Measurements from ENCODE around the gene CLCA2. TPM values are rescaled to one million over a fixed set of nuclear protein-coding genes. Genes with fewer than 3 reads are reported as not detected.

Gene CLCA2
- total and polyA plus RNA-seq, 2 experiments from 2014 or later = not detected

DNA sequence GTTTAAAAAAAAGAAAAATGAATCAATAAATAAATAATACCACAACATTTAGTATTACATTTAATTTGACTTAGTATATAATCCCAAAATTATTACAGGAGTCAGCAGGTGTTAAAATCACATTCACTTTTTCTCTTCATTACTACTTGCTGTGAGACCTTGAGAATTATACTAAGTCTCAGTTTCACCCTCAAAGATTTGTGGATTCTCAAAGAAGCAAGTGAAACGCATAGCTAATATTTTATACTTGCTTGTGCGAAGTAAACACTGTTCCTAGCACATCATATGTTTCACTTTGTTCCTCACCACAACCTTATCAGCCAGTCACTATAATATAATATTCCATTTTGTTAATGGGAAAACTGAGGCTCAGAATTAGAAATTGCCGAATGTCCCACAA lies 48.8 kb downstream of the CLCA2 start:
- TF ChIP-seq EZH2phosphoT487 (IDR thresholded peaks at IDR 0.05; ENCODE audit: unreplicated experiment) (no peak), POLR2AphosphoS5 (IDR thresholded peaks at IDR 0.05; ENCODE audit: low read depth) (no peak), ZNF462 (CRISPR knock-in tag; IDR thresholded peaks at IDR 0.05) (no peak), EZH2 (IDR thresholded peaks at IDR 0.05; ENCODE audit: low read depth, unreplicated experiment) (no peak), REST (IDR thresholded peaks at IDR 0.05; ENCODE audit: unreplicated experiment) (no peak), ZNF114 (CRISPR knock-in tag; IDR thresholded peaks at IDR 0.05) (no peak), CREB1 (CRISPR knock-in tag; IDR thresholded peaks at IDR 0.05; ENCODE audit: low read depth) (no peak), JUNB (IDR thresholded peaks at IDR 0.05; ENCODE audit: unreplicated experiment) (no peak), STAT1 (IDR thresholded peaks at IDR 0.05; ENCODE audit: unreplicated experiment) (no peak)
- TF ChIP-seq, protein P1, sequence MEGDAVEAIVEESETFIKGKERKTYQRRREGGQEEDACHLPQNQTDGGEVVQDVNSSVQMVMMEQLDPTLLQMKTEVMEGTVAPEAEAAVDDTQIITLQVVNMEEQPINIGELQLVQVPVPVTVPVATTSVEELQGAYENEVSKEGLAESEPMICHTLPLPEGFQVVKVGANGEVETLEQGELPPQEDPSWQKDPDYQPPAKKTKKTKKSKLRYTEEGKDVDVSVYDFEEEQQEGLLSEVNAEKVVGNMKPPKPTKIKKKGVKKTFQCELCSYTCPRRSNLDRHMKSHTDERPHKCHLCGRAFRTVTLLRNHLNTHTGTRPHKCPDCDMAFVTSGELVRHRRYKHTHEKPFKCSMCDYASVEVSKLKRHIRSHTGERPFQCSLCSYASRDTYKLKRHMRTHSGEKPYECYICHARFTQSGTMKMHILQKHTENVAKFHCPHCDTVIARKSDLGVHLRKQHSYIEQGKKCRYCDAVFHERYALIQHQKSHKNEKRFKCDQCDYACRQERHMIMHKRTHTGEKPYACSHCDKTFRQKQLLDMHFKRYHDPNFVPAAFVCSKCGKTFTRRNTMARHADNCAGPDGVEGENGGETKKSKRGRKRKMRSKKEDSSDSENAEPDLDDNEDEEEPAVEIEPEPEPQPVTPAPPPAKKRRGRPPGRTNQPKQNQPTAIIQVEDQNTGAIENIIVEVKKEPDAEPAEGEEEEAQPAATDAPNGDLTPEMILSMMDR (conservative IDR thresholded peaks at IDR 0.05; ENCODE audit: low read depth in 2 of 2) = no peak
- TF ChIP-seq, protein P2, sequence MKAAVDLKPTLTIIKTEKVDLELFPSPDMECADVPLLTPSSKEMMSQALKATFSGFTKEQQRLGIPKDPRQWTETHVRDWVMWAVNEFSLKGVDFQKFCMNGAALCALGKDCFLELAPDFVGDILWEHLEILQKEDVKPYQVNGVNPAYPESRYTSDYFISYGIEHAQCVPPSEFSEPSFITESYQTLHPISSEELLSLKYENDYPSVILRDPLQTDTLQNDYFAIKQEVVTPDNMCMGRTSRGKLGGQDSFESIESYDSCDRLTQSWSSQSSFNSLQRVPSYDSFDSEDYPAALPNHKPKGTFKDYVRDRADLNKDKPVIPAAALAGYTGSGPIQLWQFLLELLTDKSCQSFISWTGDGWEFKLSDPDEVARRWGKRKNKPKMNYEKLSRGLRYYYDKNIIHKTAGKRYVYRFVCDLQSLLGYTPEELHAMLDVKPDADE (IDR thresholded peaks at IDR 0.05) = no peak
- H3K9me3 Mint-ChIP-seq = no peaks in the 10 kb centered on the region
- Histone ChIP-seq H2AFZ (no peak overlapping the region), H3K4me1 (ENCODE audit: insufficient read depth) (no peaks in the 10 kb centered on the region), H3K79me2 (replicated peaks; ENCODE audit: insufficient read depth) (no peaks in the 10 kb centered on the region), H3K27ac (ENCODE audit: low read depth) (no peak overlapping the region), H3K4me3 (no peak overlapping the region), H4K20me1 (replicated peaks; ENCODE audit: insufficient read depth) (no peaks in the 10 kb centered on the region), H3F3A (replicated peaks; ENCODE audit: low read depth) (no peaks in the 10 kb centered on the region), H3K4me2 (no peak overlapping the region), H3K9me2 (ENCODE audit: insufficient read depth) (no peaks in the 10 kb centered on the region), H3K36me3 (ENCODE audit: insufficient read depth) (no peaks in the 10 kb centered on the region), H3K27me3 (ENCODE audit: insufficient read depth) (no peaks in the 10 kb centered on the region)
- peaks cover 6% of the 10 kb centered on the region for H3K4me1 Mint-ChIP-seq
- no peak overlapping the region for H3K27ac Mint-ChIP-seq
- H3K4me3 Mint-ChIP-seq = no peak overlapping the region
- H3K27me3 Mint-ChIP-seq (ENCODE audit: insufficient read depth, low read depth, poor library complexity) = no peaks in the 10 kb centered on the region
- DNase-seq (ENCODE audit: low spot score) = no peak
- no peaks in the 10 kb centered on the region for H3K36me3 Mint-ChIP-seq (ENCODE audit: low read depth)
- ATAC-seq = no peak

Data from GM23338 (cell line).